OCI-LY1 (cell line): ENCODE results near the gene LAMB2.

ENCODE experiments used
- EZH2 ChIP-seq: fragments of 200-600 bp; sonication (generic), shearing (Covaris generic); IDR thresholded peaks from 2 replicates; pipeline ENCODE4 v1.8.0; 2017; ENCODE audit warnings: borderline replicate concordance, mixed run types, mild to moderate bottlenecking, antibody characterized with exemption, low read length, moderate library complexity, mixed read lengths
- TF ChIP-seq, protein P1 (sequence below): fragments of 200-600 bp; sonication (generic), shearing (Covaris generic); IDR thresholded peaks from 2 replicates; pipeline ENCODE4 v1.5.1; 2017; ENCODE audit warnings: mild to moderate bottlenecking, antibody characterized with exemption, low read length, moderate library complexity, mixed read lengths

GRCh38 chr3:49166752-49167556, 34.1 kb upstream of the LAMB2 start:
- TF ChIP-seq, protein P1, sequence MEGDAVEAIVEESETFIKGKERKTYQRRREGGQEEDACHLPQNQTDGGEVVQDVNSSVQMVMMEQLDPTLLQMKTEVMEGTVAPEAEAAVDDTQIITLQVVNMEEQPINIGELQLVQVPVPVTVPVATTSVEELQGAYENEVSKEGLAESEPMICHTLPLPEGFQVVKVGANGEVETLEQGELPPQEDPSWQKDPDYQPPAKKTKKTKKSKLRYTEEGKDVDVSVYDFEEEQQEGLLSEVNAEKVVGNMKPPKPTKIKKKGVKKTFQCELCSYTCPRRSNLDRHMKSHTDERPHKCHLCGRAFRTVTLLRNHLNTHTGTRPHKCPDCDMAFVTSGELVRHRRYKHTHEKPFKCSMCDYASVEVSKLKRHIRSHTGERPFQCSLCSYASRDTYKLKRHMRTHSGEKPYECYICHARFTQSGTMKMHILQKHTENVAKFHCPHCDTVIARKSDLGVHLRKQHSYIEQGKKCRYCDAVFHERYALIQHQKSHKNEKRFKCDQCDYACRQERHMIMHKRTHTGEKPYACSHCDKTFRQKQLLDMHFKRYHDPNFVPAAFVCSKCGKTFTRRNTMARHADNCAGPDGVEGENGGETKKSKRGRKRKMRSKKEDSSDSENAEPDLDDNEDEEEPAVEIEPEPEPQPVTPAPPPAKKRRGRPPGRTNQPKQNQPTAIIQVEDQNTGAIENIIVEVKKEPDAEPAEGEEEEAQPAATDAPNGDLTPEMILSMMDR, result no peak
- no peak for TF ChIP-seq EZH2
